NCI-H1694 (cell line): ENCODE data around the gene SELPLG.
"Not testable (repeated sequence)": the region's sequence is repeated elsewhere in the genome, so short reads cannot be mapped to it uniquely, and the experiment has no call there.

ENCODE experiments used
- DNase-seq: peaks from one replicate; lab custom pipeline; 2025; lab: John Stamatoyannopoulos, UW

Gene SELPLG

DNA sequence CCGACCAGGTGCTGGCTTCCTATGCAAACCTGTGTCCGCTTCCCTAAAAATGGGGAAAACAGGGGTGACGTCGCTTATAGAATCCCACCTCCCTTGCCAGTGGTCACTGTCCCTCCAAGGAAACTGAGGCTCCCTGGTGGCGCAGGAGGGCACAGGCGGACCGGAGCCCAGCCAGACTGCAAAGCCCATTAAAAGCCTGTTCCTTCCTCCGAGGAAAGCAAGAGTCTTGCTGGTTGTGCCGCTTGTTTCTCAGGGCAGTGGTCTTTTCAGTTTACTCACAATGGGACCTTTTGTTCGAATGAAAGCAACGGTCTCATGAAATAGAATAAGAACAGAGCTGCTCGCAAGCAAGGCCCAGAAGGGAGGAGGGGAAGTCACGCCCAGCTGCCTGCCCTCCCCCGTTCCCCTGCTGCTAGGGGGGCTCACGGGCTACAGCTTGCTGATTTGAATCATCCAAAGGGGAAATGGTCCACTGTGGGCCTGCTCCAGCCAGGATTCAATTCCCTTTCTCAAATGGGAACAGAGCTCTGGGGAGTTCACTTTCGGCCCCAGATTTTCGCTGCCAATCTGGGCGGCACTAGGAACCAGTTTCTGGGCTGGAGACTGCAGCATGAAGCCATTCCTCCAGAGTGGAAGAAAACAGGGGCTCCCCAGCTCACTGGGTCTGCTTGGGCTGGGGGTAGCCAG lies 4.6 kb upstream of the SELPLG start:
- no peak for DNase-seq

GRCh38 chr12:108637222-108637971 lies 3.7 kb upstream of the SELPLG start:
- no peak for DNase-seq

DNA sequence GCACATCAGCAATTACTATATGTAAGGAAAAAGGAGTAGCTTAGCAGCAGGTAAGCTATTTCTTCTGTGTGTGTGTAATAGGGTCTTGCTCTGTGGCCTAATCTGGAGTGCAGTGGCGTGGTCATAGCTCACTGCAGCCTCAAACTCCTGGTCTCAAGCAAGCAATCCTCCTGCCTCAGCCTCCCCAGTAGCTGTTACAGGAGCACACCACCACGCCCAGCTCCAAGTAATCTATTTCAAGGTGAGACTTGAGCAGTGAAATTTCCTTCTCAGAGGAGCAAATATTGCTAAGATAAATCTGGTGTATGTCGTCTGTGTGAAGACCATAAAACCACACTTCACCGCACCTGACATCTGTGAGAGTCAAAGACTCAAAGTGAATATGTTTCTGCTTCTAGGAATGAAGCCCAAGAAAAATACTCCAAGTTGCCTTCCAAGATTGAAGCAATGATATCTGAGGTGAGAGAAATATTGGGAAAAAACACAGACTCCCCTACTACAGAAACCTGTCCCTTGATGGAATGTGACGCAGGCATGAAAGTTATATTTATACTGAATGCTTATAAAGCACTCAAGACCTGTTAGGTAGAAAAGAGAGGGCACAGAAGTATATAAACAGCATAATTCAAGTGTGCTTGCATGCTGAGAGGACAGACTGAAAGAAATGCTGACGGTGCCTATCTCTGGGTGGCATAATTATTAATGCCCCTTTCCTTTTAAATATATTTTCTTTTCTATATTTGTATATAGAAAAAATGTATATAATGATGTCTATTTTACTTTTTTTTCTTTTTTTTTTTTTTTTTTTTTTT lies 2.5 kb upstream of the SELPLG start:
- DNase-seq = no peak

DNA sequence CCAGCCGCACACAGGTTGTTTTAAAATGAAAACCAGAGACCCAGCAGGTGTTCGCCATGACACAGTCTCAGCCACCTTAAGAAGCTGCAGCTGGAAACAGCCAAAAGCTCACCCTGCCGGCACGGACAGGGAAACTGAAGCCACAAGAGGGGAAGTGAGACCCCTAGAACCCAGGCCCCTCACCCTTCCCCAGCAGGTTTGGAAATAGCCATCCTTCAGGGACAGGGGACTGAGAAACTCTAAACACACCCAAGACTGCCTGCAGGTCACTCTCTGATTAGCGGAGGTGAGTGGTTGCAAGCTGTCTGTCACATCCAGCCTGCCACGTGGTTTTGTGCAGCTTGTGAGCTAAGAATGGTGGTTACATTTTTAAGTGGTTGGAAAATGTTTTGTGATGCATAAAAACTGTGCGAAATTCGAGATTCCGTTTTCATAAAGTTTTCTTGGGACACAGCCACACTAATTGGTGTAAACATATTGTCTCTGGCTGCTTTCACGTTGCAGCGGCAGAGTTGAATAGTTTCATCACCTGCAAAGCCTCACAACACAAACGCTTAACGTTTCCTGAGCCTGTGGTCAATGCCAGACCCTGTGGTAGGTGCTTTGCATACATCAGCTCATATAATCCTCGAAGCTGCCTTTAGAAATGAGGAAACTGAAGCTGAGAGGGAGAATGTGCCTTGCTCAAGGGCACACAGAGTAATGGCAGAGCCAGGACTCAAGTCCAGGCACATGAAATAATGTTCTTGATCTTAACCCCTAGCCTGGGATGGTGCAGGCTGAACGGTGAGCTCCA lies 1.7 kb upstream of the SELPLG start:
- no peak for DNase-seq

DNA sequence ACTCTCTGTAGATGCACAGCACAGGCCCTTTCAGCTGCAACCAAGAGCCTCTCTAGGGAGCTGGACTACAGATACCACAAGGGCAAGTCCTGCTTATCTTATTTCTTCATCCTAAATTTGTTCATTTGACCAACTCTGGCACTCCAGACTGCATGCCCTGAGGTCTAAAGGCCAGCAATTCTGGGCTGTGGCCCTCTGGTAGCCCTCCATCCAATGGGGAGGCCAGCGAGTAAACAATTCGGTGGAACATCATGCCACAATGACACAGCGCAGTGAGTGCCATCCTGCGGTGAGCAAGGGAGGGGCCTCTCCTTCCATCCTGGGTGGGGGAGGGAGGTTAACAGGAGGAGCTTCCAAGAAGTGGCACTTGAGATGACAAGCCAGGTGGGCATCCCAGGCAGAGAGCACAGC lies 652 bp upstream of the SELPLG start:
- no peak for DNase-seq

DNA sequence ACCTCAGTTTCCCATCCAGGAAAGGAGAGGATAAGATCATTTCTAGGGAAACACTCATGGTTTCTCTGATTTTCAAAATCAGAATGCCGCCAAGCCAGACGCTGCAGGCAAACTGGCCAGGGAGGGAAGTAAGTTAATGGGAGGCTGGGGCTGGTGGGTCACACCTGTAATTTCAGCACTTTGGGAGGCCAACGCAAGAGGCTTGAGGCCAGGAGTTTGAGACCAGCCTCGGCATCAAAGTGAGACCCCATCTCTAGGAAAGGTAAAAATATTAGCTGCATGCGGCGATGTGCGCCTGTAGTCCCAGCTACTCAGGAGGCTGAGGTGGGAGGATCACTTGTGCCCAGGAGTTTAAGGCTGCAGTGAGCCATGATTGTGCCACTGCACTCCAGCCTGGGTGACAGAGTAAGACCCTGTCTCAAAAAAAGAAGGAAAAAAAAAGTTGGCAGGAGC lies 587 bp downstream of the SELPLG start:
- no peak for DNase-seq

- DNase-seq = not testable (repeated sequence)
Measured at GRCh38 chr12:108631261-108631660, 2.4 kb downstream of the SELPLG start.

GRCh38 chr12:108630481-108631207 lies 3.0 kb downstream of the SELPLG start:
- DNase-seq = no peak

DNA sequence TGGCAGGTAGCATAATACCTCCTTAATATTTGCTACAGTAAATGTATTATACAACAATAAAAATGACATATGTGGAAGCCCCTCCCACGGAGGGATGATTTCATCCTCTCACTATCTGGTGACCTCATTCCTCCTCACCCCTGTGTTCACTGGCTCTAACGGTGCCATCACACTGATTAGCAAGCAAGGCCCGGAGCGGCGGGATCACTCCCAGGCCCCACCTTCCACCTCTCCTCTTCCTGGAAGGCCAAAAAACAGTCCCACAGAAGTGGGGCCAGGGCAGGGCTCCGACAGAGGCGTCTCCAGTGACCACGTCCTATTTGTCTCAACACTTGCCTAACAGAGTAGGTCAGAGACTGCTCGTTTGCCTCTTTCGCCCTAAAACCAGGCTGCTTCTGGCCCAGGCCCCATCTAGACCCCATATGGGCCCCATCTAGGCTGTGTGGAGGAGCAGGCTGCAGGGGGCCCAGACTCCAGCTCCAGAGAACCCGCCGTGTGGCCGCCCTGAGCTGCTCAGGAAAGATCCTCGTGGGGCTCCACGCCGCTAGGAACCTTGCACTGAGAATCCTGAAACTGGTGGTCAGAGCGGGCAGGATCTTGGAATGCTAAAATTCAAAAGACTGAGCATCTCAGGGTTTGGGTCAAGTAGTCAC lies 3.7 kb downstream of the SELPLG start:
- DNase-seq = no peak

DNA sequence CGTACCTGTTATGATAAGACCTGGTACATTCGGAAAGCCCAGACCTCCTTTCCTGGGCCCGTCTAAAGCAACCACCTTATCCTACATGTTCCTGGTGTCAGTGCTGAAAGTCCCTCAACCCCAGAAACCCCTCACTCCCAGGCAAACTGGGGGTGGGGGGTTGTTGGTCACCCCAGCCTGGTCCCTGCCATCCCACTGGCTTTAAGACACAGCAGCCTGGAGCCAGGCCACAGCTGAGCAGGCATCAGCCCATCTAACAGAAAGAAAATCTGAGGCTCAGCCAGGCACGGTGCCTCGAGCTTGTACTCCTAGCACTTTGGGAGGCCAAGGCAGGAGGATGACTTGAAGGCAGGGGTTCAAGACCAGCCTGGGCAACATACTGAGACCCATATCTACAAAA lies 4.5 kb downstream of the SELPLG start:
- no peak for DNase-seq

DNA sequence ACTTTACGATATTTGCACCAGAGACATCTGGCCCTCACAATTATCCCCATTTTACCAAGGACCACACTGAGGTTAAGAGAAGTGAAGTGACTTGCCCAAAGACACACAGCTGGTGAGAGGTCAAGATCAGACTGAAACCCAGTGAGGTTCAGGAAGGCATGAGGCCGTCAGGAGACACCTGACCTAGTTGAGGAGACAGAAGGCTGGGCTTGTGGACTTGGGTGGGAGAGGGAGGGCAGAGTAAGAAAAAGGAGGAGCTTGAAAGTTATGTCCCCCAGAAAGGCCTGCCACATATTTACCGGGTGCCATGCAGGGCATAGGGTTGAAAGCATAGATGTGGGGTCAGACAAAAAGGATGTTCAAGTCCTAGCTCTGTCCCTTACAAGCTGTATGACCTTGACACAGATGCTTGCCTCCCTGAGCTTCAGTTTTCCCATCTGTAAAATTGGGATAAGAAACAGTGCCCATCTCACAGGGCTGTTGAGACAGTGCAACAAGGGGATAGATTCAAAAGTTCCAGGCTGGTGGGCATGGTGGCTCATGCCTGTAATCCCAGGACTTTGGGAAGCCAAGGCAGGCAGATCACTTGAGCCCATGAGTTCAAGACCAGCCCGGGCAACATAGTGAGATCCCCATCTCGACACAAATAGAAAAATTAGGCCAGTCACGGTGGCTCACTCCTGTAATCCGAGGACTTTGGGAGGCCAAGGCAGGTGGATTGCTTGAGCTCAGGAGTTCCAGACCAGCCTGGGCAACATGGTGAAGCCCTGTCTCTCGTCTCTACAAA lies 6.4 kb downstream of the SELPLG start:
- no peak for DNase-seq

GRCh38 chr12:108625228-108625627 lies 8.5 kb downstream of the SELPLG start:
- no peak for DNase-seq

GRCh38 chr12:108623577-108623976 lies 10.1 kb downstream of the SELPLG start:
- no peak for DNase-seq

GRCh38 chr12:108622921-108623514 lies 10.7 kb downstream of the SELPLG start:
- no peak for DNase-seq

- no peak for DNase-seq
Measured at GRCh38 chr12:108622421-108622820, 11.3 kb downstream of the SELPLG start.

- DNase-seq = no peak
Measured at GRCh38 chr12:108621161-108621560, 12.5 kb downstream of the SELPLG start.

DNA sequence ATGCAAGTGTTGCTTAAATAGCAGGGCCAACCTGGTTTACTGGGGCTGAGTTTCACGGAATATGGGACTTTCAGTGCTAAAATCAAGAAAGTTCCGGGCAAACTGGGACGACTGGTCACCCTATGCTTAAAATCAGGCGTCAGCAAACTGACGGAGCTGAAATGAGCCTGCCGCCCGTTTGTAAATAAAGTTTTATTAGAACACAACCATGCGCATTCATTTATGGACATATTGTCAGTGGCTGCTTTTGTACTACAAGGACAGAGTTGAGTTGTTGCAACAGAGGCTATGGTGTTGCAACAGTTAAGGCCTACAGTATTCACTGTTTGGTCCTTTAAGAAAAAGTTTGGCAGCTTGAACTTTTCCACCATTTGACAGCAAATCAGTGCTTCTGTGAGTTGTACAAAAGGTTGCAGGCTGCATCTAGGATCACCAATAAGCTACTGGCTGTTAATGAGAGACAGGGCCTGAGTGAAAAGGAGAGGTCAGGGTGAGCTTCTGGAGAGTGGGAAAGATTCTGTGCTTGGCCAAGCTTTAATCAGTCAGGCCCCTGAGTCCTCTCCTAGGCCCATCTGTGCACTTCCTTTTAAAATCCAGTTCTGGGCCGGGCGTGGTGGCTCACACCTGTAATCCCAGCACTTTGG lies 13.3 kb downstream of the SELPLG start:
- no peak for DNase-seq

DNA sequence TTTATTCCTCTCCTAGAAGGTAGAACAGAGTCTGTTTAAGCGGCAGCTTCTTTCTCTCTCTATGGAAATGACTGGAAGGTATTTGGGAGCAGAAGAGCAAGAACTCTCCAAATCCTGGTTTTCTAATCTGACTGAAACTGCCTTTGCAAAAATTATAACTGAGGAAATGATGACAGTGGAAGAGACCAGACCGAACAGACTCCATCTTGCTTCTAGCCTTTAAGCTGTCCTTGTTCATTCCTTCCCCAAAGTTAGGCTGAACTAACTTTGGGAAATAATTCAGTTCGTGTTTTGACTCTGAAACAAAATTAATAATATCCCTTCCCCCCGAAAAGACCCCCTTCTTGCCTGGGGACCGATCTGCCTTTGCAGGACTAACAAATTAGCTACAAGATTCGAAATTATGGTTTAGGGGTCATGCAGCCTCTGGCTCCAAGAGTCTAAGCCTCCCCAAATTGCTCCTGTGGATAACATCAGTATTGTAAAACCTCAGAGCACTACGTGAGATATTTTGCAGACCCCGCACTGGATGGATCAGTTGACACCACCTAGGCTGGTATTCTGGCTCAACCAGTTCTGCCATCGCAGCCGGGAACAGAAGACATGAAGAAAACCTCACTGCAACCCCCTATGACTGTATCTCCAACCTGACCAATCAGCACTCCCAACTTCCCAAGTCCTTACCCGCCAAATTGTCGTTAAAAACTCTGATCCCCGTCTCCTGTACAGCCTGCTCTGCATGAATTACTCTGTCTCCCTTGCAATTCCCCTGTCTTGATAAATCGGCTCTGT lies 14.1 kb downstream of the SELPLG start:
- DNase-seq = no peak
